Suppressor macrophage treated with lipopolysaccharide for 4 hours (primary cell): ENCODE measurements around the gene ANO3.
A peak's percentile ranks its signal among the peaks of the same experiment; 100 is the strongest.

Source experiments
- DNase-seq: peaks from one replicate; pipeline ENCODE4 v3.0.0-alpha.2; 2020

The ANO3 gene

DNA sequence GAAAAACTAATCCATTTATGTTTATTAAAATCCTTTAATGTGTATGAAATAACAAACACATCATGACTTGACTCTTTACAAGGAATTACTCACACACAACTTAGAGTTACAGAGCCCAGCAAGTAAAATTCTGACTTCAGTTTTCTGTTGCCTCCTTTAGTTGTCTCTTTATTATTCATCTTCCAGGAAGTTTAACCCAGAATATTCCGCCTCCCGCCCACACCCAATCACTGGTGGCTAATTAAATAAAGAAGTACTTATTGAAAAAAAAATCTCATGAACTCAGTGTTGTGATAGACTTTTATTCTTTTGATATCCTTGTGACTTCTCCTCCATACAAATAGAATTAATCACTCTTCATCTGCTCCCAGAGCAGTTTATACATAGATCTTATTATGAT is 178.2 kb downstream of the ANO3 start:
- DNase-seq, result no peak

DNA sequence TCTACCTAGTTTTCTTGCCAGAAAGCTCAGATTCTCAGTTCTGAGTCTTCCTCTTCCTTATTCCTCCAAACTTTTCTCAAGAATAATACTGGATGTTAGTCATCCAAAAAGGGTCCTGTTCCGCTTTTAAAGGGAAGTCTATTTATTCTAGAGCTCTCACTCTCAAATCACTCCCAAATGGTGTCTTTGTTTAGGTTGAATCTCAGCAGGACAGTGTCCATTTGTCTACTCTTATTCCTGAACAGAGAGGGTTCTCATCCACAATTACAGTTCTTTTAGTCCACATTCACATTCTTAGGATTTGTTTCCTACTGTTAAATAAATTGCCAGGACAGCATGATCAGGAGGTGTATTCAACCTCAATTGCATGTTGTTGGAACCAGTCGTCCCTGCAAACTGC is 178.8 kb downstream of the ANO3 start:
- no peak for DNase-seq

DNA sequence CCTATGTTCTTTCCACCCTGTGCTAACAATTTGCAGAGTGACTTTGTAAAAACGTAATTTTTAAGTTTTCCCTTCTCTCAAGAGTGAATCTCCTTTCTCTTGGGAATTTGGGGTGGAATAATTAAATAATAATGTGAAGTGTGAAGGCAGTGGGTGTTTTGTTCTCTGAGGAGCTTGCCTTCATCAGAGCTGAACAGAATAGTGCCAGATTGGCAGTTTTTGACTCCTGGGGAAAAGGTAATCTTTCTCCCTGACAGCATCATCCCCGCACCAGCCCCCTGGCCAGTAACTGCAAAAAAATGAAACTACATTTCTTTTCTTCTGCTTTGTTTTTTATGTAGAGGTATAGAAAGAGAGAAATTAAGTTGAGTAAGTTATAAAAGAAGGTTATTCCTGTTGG is 180.3 kb downstream of the ANO3 start:
- DNase-seq, result no peak

DNA sequence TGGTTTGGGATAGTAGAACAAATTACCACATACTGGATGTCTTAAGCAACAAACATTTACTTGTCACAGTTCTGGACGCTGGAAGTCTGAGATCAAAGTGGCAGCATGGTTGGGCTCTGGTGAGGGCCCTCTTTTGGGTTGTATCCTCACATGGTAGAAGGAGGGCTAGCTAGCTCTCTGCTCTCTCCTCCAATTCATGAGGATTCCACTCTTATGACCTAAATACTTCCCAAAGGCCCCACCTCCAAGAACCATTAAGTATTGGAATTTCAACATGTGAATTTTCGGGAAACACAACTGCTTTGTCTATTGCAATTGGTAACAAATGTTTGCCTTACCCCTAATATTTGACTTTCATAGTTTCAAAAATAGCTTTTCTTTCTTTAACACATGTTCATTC is 187.5 kb downstream of the ANO3 start:
- no peak for DNase-seq

DNA sequence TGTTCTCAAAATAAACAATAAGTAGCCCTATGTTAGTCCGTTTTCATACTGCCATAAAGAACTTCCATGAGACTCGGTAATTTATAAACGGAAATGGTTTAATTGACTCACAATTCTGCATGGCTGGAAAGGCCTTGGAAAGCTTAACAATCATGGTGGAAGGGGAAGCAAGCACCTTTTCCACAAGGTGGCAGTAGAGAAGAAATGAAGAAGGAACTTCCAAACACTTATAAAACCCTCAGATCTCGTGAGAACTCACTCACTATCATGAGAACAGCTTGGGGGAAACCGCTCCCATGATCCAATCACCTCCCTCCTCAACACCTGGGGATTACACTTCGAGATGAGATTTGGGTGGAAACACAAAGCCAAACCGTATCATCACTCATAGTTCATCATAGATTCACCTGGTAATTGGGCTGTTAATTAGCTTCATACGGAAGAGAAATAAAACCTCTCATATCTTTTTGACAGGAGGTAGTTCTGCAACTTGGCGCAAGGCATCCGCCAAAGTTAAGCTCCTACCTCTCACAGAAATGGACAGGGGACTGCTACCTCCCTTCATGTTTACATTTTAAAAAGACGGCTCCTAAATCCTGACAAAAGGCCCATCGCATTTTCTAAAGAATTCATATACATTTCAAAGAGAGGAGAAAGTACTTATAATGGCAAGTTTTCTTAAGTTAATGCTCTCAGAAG is 191.1 kb downstream of the ANO3 start:
- peak; percentile 5 for DNase-seq

DNA sequence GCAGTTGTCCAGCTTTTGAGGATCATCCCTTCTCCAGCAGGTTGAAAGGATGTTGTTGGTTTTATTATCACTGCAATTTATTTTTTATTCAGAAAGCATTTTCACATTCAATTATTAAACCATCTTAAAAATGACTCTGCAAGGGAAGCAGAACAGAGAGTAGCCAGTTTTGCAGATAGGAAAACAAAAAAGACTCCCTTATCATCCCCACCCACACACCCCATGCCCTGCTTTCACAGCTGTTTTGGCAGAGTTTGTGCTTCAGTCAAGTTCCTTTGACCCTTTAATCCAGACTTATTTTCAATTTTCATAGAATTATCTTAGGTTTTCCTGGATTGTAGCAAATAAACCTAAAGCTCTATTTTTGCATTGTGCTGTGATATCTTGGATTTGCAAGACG is 195.8 kb downstream of the ANO3 start:
- no peak for DNase-seq

DNA sequence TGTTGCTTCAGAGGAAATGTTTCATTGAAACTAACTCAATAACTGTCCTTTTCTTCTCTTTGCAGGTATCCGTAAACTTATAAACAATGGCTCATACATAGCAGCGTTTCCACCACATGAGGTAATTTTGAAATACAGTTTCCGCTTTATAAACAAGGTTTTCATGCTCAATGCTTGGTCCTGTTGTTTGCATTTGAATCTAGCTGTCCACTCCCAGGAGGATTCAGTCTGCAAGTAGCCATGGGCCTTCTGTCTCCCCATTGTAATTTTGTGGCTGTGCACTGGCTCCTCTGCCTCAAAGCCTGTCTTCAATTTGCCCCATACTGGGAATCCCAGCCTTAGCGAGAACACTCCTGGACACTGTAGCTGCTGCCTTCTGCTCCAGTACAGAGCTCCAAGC is 205.4 kb downstream of the ANO3 start:
- no peak for DNase-seq

DNA sequence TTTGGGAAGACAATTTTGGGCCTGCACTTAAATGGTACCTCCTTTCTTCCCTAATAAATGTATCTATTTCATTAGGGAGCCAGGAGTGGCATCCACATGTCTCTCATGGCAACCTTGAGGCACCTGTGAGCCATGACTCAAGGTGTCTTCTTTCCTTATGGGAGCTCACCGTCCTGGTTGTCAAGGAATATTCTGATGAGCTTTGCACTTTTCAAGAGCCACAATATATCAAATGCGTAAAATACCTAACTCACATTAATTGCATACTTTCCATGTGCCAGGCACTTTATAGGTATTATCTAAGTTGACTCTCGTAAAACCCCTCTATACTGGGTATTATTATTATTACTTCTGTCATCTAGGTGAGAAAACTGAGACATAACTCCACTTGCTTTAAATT is 207.6 kb downstream of the ANO3 start:
- no peak for DNase-seq

DNA sequence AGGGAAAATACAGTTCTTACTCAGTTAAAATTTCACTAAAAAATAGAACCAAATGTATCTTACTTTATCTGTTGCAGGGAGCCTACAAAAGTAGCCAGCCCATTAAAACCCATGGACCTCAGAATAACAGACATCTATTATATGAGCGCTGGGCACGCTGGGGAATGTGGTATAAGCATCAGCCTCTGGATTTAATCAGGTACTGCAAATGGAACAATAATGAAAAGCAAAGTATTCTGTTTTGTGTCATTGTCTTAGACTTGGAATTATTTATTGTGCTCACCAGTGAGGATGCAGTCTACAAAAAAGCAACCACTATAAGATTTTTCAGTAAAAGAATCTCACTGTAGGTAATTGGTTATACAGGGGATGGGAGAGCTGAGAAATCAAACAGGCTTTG is 209.9 kb downstream of the ANO3 start:
- DNase-seq, result no peak

DNA sequence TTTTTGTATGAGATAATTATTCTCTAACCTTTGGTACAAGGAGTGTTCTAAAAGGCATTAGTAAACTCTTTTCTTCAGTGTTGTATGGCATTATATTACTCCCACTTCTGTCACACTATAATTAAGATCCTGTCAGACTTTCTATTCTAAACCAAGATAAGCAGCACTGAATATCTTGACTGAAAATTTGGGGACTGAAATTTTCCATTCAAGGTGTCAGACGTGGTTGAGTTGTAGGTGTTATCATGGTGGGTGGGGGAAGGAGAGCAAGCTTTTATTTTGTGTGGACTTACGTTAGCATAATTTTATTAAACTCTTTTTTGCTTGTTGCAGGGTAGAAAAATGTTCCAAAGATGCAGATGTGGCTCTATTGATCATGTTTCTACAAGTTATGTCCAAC is 217.2 kb downstream of the ANO3 start:
- DNase-seq, result no peak

DNA sequence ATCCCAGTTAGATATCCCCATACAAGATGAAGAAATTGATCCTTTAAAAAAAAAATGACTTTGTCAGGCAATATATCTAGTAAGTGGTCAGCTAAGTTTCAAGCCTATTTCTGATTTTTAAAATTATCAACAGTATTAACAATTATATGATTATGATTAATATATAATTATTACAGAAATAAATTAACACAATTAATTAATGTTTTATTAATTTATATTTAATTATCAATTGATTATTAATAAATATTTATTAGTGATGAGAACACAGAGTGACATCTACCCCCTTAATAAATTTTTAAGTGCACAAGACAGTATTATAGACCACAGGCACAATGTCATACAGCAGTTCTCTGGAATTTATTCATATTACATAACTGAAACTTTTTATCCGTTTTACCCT is 218.1 kb downstream of the ANO3 start:
- DNase-seq, result no peak

DNA sequence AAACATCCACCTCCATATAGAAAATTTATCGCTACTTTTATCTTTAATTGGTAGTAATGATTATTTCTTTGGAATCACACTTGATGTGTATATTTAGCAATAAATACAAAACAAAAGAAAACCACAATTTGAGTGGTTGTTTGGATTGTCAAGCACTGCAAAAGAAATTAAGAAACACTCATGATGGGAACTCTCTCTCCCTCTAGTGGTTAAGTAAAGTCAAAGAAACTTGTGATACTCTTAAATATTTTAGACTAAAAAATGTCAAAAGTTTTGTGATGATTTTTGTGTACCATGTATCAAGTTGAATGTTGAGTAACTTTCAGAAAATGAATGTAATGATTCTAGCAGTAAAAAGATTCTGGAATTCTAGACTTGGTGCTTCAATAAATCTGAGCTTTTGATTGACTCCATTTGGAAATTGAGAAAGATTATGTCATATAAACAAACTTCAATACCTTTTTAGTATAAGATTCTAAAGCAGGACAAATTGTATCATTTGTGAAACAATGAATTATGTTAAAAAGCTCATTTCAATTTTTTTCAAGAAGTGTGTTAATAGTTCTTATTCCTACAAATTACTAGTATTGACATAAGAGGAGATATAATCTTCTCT is 219.4 kb downstream of the ANO3 start:
- no peak for DNase-seq

DNA sequence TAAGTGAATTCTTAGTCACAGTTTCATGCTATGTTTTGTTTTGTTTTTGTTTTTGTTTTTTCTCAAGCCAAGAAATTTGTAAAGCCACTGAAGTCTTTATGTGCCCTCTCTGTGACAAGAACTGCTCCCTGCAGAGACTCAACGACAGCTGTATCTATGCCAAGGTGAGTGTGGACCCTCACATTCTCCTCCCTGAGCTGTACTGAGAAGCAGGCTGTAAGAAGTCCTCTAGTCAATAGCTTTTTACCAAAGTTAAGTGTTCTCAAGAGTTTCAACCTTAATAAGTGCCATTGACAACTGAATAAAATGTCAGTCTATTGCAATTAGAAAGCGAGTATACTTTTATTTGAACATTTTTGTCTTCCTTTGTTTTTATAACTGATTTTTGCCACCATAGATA is 221.3 kb downstream of the ANO3 start:
- DNase-seq, result no peak

DNA sequence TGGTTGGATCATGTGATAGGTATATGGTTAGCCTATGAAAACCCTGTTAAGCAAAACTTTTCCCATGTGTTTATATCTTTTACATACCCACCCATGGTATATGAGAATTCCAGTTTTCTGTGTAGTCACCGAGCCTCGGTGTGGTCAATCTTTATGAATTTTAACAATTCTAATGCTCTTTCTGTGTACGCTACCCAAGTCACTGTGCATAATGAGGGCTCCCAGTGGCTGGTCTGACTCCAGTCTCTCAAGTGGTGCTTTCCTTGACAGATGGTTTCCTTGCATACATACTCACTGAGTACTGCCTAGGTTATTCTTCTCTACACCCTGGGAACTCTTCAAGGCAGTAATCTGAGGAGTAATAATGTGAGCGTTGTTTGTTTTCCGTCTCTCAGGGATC is 222.5 kb downstream of the ANO3 start:
- no peak for DNase-seq

DNA sequence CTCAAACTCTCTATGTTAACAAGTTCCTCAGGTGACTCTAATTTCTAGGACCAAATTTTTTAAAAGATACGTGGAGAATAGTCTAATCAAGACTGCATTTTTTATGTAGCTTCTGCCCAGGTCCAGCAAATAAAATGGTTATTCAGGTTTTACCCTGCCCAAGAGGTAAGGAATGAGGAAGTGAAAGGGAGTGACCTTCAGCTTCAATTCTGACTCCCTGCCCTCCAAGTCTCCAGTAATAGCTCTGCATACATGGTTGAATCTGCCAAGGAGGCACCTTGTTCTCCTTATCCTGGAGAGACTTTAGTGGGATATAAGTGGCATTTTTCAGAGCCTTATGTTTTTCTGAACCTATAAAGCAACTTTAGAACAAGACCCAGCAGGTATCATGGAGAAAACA is 224.7 kb downstream of the ANO3 start:
- DNase-seq, result no peak

DNA sequence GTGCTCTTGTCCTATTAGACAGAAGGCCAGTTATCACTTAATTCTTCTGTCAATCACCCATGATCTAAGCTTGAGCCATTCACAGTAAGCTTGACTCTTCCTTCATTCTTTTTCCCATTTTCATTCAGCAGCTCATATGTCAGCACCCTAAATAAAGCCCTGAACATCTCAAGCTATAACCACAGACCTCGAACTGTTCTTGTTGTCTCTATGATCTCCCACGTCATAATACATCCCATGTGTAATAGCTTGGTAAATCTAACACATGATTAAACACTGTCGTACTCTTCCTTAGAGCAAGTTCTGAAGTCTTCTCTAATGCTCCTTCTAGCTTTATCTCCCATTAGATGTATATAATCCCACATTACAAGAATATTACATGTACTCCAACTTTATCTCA is 225.7 kb downstream of the ANO3 start:
- DNase-seq, result no peak

DNA sequence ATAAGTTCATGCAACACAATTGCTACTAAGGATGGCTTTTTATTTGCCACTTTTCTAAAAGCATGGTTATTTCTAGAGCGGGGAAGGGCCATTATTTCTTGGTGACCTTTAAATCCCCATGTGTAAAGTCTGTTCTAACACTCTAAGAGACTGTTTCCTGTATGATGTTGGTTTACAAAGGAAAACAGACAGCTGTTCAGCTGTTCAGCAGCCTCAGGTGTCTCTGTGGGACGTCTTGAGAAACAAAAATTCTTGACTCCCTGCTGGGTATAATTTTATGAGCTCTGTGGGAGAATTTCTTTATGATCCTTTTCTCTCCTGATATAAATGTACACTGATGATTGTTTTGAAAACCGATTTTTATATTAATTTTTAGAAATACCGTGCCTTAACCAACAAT is 226.3 kb downstream of the ANO3 start:
- DNase-seq, result no peak

DNA sequence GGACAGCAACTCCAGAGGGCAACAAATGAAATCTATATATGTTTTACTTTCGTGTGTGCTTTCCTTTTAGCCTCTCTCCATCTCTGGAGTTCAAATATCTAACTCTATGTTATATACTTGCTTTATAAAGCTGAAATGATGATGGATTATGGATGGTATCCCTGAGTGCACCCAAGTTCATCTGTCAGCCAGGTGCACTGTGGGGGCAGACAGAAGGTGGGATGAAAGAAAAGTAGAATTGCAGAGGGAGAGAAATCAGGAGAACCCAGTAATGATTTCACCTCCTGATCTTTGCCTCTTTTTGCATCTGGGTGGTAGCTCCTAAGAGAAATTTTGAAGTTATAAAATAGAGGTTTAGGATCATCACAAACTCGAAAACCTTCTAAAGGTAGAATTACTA is 237.7 kb downstream of the ANO3 start:
- no peak for DNase-seq

DNA sequence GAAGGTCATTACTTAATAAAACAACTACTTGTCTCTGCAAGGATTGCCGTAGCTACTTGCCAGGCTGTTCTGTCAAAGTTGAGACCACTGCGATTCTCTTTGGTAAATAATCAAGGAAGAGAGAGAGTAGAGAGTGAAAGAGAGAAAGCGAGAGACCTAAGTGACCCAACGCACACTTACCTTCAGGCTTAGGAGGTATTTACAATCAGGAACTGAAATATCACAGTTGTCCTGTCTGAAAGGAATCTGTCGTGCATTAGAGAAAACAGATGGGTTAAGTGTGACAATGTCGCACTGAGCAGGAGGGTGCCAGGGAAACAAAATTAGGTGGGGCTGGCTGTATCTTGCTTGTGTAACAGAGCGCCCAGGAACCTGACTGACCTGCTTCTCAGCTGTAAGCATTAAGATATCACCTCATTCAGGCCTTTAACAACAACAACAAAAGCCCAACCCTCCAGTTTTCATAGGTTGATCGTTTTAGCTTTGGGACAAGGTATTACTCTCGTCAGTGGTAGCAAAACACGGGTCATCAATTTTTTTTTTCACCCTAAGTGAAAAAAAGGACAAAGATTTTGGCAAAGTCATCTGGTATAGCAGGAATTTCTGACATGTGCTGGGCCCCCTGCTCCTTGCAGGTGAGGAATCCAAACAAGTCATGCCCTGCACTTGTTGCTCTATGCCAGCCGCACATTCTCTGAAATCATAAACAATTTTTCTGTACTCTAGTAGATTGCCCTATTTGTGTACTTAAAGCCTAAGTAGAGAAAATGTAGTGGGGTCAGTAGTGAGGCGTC is 240.1 kb downstream of the ANO3 start, which contains the start of gene MUC15:
Gene MUC15 (minus strand): TSS at position 403 of the 794 bp plus-strand sequence. CDS start 5,169 bp downstream, outside the sequence.
- DNase-seq, result no peak

DNA sequence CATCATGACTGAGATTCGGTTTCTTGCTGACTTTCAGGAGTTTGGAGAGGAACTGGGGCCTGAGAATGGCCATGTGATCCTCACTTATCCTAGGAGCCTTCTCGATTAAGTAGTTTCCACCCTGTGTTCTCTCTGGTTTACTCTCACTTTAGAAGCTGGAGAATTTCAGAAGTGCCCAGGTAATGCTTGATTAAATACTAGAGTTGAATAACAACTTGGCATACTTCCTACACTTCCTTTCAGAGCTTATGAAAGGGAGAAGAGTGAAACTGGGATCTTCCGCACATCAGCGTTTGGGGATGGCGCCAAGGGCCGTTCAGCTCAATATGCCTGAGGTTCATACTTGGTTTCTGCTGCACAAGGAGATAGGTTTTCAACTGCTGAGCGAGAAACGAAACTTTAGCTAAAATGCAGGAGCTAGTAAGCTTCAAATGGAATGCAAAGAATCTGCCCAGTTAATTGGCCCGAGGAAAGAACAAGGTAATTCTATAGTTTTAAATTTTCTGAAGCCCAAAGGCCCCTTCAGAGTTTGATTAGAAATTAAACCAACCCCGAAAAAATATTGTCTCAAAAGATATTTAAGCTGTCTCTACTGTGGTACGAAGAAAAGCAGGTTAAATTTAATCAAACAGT is 241.0 kb downstream of the ANO3 start:
- DNase-seq, result no peak

DNA sequence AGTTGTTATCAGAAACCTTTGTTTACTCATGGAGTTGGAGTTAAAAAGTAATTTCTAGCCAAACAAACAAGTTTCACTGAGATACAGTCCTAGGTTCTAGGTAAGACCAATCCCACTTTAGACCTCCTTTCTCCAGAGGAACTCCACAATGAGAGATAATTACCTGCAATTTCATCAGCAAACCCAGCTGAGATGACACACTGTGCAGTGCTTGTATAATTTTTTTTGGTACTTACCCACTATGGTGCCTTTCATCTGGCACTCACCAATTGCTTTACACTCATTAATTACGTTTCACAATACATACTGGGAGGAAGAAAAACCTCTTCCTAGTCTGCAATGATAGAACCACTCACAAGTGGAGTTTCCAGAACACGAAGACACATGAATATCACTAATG is 242.0 kb downstream of the ANO3 start:
- DNase-seq, result no peak

DNA sequence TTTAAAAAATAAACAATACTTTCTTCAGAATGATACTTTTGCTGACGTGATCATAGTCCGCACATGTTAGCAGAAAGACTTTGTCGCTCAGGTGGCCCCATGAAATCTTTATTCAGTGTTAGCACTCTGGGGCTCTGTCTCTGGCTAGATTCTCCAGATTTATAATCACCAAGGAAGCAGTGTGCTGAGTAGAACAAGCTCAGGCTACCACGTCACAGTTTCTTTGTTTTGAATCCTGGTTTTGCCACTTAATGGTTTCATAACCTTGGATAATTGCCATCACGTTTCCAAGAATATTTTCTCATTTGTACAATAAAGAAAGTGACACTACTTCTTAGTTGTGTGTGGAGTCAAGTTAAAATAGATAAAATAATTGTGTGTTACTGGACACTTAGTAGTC is 244.0 kb downstream of the ANO3 start:
- no peak for DNase-seq

DNA sequence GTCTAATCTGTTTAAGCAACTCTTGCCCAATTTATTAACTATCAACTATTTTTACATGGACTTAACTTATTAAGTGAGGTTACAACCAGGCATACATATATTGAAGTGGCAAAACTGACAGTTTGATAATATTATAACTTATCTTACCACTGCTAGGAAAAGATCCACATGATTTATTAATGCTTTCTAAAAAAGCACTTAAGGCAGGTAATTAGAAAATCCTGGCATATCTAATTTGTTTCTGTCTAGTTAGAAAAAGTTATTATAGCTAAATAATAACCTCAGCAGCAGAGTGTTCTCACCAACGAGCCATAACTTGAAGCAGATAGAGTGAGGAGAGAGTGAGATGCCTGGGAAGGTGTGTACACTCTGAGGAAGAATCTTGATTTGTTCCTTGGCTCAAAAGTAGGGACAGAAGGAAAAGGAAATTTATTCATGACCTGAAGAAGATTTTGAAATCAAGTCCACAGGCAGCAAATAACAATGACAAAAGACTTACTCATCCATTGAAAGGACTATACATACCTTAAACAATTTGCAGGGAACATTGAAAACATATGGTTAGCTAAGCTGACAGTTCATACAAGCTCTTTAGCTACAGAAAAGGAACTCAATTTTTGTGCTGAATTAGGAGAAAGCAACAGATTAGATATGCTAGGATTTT is 247.2 kb downstream of the ANO3 start:
- no peak for DNase-seq
